KBM-7 (cell line): ENCODE results near the gene CEP57L1.
"Not testable (repeated sequence)": the region's sequence is repeated elsewhere in the genome, so short reads cannot be mapped to it uniquely, and the experiment has no call there.

Source experiments
- DNase-seq: peaks from one replicate; pipeline ENCODE4 v3.0.0-alpha.2; 2015
- in situ Hi-C: fragments of 300-500 bp; cut with MboI; formaldehyde crosslinking; loops from 2 replicates; pipeline ENCODE4 v1.14.3; 2020; ENCODE audit warnings: low sequenced_read_pairs, low pct_unique_long_range_greater_than_20kb, mixed read lengths

Gene CEP57L1

DNA sequence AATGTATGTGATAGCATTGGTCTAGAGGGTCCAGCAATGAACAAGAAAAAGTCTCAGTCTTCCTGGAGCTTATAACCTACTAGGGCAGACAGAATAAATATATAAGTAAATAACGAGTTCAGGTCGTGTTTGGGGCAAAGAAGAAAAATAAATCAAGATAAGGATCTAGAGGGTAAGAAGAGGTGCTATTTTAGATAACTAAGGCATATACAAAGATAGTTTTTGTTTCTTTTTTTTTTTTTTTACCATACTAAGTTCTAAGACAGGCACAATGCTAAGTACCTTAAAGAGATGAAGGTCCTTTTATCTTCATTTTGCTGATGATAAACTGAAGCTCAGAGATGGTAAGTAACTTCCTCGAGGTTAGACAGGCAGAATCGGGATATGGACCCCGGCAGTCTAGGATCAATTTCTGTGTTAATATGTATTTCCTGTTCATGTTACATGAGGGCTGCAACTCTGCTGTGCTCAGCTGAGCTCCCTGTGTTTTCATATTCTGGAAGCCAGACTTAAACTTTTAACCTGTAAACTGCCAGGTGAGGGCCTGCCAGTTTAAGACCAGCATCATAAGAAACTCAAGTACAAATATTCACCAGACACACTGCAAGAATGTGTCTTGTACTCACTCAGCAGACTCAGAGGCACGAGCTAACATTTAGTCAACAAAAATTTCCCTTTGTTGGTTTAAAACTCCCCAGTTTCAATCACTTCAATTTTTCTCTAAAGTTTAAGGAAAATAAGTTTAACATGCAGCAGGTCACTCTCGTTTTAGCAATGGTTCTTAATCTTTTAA lies 24.0 kb upstream of the CEP57L1 start:
- in situ Hi-C loops: no loop called here

DNA sequence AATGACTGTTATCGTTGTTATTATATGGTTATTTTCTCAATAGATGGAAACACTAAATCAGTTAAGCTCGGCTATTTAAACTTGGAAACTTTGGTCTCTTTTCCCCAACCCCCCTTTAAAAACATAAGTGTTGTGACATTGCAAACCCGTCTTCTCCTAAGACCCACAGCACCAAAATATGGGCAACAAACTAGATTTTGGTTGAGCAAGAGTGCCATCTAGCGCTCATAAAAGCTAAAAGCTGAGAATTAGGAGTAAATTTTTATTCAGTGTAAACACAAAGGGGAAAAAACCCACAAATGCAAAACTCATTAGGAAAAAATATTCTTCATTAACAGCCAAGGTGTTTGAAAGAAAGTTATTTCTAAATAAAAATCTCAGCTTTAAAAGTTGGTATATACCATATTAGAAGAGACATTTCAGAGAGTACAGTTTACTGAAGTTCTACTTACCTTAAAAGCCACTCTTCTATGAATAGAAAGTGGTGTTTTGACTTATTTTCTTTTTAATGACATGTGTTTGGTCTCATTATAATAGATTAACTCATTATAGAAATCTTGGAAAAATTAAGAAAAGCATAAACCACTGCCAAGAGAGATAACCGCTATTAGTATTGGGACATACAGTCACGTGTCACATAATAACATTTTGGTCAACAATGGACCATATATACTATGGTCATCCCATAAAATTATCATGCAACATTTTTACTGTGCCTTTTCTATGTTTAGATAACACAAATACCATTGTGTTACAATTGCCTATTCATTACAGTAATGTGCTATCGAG lies 21.8 kb upstream of the CEP57L1 start:
- peak; percentile 82 for DNase-seq
- in situ Hi-C loops: no loop called here

More for the DNA sequence above, 24.0 kb upstream of the CEP57L1 start:
- DNase-seq: no peak

DNA sequence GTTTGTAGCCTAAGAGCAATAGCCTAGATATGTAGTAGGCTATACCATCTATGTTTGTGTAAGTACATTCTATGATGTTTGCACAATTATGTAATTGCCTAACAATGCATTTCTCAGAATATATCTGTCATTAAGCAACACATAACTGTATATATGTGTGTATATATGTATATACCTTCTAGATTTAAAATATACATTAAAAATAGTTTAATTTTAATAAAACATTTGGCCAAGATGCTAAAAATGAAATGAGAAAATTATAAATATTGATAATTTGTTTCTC lies 21.2 kb upstream of the CEP57L1 start:
- no peak for DNase-seq
- in situ Hi-C loops: no loop called here

DNA sequence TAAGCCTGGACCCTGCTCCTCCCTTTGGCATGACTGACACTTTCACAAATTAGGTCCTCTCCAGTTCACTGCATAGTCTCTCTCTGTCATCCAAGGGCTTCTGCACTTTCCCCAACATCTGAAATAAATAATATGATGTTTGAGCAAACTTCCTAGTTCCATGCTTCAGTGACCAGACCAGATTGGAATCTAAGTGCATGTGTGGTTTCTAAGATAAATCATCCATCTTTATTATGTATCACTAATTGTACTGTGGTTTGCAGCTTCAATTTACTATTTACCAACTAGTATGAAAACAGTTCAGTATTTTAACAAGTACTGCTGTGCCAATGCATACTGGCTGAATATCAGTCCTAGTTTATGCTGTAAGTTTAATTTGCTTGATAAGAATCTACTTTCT lies 19.4 kb upstream of the CEP57L1 start:
- in situ Hi-C loops: loop anchor here (25.0 kb wide), 1 partner anchor 1114 kb away; the partner anchor contains the start of gene SEC63
- DNase-seq: no peak

DNA sequence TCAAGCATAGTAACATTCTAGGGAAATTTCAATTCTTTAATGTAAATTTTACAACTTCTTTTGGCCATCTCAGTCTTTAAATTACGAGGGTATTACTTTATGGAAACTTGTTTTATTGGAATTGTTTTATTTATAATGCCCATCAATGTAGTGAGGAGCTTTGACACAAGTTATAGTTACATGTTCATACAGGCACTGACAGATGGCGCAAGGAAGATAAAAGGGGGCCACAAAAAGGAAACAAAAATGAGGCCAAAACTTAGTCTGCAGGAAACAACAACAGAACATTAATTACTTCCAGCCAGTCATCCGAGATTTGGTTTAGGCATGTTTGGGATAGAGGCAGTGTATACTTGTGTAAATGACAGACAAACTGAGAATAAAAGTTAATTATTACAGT lies 18.9 kb upstream of the CEP57L1 start:
- peak; percentile 55 for DNase-seq
- in situ Hi-C loops: loop anchor here (25.0 kb wide), 1 partner anchor 1114 kb away; the partner anchor contains the start of gene SEC63

DNA sequence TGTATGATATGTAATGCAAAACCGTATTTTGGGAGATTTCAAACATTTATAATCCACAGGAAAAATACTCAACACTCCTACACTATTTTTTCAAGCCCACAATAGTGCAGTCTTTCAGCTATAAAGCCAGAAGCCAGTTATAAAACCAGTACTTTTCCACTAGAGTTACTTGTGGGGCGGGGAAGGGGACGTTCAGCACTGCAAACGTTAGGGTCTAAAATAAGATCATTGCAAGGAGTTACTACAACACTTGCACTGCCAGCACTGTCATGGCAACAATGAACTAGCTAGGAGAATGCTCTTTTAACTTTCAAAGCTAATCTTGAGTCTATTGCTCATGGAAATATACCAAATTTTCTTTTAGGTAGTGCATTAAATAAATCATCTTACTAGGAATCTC lies 15.3 kb upstream of the CEP57L1 start:
- in situ Hi-C loops: loop anchor here (25.0 kb wide), 1 partner anchor 1118 kb away; the partner anchor contains the start of gene SEC63
- no peak for DNase-seq

DNA sequence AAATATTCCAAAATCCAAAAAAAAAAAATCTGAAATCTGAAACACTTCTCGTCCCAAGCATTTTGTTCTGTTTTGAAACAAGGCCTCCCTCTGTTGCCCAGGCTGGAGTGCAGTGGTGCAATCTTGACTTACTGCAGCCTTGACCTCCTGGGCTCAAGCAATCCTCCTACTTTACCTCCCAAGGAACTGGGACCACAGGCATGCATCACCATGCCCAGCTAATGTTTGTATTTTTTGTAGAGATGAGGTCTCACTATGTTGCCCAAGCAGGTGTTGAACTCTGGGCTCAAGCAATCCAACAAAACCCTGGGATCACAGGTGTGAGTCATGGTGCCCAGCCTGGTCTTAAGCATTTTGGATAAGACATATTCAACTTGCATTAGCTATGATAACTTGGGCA lies 14.3 kb upstream of the CEP57L1 start:
- in situ Hi-C loops: loop anchor here (25.0 kb wide), 1 partner anchor 1119 kb away; the partner anchor contains the start of gene SEC63

DNA sequence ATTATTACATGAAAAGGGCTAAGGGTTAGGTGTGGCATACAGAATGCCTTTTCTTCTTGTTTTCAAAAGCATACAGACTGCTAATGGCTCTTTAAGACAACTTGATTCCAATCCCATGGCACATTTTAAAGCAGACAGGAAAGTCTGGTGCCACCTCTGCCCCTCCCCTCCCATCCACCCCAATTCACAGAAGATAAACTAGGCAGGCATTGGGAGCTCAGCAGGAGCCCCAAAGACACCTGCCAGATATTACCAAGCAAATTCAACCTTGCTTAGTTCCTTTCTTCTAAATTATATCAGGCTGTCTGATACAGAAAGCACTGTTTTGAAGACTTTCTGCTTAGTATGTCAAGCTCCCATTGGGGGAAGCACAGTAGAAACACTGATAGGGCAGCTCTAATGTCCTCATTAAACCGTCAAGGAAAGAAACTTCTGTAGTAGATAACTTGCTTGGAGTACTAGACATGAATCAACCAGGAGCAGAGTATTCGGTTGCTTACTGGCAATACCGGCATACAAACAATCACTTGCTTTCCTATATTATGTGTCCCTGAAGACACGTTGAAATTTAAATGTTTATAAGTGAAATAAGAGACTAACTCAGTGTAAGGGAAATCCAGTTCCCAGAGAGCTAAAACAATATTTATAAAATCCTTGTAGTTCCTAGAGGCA lies 13.7 kb upstream of the CEP57L1 start:
- DNase-seq: no peak
- in situ Hi-C loops: loop anchor here (25.0 kb wide), 1 partner anchor 1119 kb away; the partner anchor contains the start of gene SEC63

More for the DNA sequence above, 14.3 kb upstream of the CEP57L1 start:
- DNase-seq: no peak

DNA sequence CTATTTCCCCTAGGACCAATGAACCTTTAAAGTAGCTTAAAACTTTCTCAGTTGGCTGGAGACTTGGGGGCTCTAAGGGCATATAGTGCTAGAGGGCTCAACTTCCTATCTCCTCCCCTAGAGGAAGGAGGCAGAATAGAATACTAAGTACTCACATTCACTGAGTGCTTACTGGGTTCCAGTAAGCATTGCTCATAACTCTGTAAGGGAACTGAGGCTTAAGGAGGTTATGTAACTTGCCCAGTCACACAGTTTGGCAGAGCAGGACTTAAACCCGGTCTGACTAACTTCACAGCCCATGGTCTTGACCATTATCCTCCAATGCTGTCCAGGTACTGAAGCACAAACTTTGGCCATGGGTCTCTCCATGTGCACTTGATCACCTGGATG lies 13.1 kb upstream of the CEP57L1 start:
- no peak for DNase-seq
- in situ Hi-C loops: loop anchor here (25.0 kb wide), 1 partner anchor 1120 kb away; the partner anchor contains the start of gene SEC63

DNA sequence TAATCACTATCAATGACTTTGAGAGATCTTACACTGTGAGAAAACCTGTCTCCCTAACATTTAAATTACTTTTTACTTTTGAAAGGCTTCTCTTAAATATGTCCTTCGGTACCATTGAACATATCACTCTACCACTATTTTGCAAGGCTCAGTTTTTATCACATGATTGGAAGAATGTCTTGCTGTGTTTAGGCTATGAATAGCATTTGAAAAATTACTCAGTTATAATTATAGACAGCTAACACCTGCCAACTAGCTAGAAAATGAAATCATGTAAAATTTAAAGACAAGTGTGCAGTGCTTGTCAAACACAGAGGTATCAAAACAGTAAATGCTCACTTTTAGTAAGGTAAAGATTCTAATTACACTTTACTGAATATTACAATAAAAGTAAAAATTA lies 11.7 kb upstream of the CEP57L1 start:
- DNase-seq: no peak
- in situ Hi-C loops: loop anchor here (25.0 kb wide), 1 partner anchor 1121 kb away; the partner anchor contains the start of gene SEC63

DNA sequence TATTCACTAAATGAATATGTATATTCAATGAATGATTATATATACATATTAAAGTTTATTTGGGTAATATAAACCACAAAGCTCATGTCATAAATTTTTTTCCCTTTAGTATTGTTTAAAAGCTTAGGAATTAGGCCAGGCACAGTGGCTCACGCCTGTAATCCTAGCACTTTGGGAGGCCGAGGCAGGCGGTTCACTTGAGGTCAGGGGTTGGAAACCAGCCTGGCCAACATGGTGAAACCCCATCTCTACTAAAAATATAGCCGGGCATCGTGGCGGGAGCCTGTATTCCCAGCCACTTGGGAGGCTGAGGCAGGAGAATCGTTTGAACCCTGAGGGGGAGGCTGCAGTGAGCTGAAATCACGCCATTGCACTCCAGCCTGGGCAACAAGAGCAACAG lies 11.2 kb upstream of the CEP57L1 start:
- not testable (repeated sequence) for DNase-seq
- in situ Hi-C loops: loop anchor here (25.0 kb wide), 1 partner anchor 1122 kb away; the partner anchor contains the start of gene SEC63

DNA sequence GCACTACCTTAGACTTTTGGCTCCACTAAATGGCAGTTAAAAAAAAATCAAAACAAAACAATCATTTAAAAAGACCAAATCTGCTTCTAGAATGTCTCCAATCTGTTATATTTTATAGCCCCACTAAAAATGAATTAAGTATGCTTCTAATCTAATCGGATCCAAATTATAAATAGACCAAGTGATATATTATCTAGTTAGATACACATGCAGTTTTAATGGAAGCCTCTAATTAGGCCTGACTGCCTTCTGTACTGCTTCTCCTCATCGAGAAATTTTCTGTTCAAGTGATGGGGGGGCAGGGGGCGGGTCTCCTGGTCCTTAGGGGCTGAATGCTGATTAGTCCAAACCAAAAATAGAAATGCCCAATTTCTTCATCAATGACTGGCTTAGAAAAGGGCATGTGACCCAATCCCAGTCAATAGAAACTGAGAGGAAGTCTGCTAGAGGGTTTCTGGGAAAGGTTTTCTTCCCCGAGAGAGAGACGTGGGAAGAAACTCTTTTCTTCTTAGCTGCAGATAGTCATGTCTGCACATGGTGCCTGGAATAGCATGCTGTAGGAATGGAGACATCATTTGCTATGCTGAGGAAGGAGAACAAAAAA lies 7.5 kb upstream of the CEP57L1 start:
- in situ Hi-C loops: loop anchor here (25.0 kb wide), 1 partner anchor 1125 kb away; the partner anchor contains the start of gene SEC63
- DNase-seq: no peak

DNA sequence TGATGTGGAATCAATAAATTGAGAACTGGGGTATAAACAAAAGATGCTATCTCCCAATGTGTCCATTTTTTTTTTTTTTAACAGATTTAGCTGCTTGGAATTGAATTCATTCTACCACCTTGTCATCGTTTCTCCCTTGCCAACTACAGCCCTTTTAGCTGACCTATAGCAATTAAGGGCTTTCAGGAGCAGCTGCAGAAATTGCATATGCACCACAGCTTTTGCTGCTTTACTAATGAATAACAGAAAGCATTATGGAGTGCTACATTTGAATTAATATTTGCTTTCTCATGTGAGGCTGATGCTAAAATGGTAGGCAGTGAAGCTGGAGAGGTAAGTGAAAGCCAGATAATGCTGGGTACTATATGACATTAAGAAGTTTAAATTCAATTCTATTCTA lies 6.3 kb upstream of the CEP57L1 start:
- in situ Hi-C loops: loop anchor here (25.0 kb wide), 1 partner anchor 1127 kb away; the partner anchor contains the start of gene SEC63
- no peak for DNase-seq

DNA sequence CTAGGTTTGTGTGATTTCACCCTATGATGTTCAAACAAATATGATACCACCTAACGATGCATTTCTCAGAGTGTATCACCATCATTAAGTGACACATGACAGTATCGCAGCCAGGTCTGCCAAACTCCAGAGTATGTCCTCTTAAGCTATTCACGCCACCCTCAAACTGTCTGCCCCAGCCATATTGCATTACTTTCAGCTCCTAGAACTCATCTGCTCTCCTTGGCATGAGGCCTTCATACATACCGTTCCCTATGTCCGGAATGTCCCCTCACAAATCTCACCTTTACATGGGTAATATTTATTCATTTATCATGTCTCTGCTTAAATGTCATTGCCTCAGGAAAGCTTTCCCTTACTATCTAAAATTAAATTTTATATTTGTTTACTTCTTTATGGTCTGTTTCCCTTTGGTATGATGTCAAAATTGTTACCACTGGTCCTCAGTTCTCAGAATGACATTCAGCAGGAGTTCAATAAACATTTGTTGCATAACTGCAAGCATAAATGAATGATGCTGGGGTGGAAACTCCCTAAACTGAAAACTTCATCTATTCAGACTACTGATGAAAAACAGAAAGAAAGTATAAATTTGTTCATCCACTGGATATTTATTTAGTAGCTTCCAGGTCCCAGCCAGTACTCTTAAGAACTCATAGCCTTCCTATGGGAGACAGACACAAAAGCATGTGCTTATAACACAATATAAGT lies 3.8 kb upstream of the CEP57L1 start:
- no peak for DNase-seq
- in situ Hi-C loops: loop anchor here (25.0 kb wide), 1 partner anchor 1129 kb away; the partner anchor contains the start of gene SEC63

DNA sequence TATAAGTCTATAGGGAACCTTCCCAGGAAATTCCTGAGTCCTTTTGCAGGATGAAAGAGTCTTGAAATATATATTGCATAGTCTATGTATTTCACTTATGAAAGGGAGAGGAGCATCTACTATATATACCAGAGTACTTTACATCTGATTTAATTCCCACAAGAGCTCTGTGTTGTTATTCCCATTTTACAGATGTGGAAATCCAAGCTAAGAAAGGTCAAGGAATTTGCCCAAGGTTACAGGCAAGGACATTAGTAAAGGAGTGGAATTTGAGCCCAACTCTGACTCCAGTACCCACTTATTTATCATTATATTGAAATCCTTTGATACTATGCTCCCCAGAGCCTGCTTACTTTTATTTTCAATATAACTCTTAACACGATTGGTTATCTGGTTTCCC lies 3.2 kb upstream of the CEP57L1 start:
- no peak for DNase-seq
- in situ Hi-C loops: loop anchor here (25.0 kb wide), 1 partner anchor 1130 kb away; the partner anchor contains the start of gene SEC63

DNA sequence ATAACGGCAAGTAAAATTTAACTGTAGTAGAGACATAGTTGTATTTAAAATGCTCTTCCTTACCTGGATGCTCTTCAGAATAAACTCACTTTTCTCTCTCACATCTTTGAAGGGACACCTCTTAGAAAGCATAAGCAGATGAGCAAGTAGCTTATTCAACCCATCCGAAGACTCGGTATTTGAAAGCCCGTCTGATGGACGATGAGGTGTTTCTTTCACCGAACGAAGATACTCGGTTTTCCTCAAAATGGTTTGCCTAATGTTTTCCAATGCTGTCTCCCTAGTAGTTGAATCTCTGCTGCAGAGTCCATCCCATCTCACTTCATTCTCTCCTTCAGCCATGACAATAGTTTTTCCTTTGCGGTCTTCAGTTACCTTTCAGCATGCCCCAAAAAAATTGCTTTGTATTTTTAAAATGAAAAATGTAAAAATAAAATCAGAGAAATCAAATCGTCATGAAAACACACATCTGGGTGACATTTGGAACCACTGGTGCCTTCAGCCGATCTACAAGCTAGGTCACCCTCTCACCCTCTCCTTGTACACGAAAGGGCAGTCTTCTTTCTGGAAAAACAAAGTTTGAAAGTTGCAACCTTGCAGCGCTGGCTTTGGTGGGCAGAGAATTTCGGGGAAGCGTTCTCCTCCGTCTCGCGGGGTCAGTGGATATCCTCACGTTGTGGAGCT lies 1.4 kb upstream of the CEP57L1 start:
- DNase-seq: peak; percentile 24
- in situ Hi-C loops: loop anchor here (25.0 kb wide), 1 partner anchor 1132 kb away; the partner anchor contains the start of gene SEC63

DNA sequence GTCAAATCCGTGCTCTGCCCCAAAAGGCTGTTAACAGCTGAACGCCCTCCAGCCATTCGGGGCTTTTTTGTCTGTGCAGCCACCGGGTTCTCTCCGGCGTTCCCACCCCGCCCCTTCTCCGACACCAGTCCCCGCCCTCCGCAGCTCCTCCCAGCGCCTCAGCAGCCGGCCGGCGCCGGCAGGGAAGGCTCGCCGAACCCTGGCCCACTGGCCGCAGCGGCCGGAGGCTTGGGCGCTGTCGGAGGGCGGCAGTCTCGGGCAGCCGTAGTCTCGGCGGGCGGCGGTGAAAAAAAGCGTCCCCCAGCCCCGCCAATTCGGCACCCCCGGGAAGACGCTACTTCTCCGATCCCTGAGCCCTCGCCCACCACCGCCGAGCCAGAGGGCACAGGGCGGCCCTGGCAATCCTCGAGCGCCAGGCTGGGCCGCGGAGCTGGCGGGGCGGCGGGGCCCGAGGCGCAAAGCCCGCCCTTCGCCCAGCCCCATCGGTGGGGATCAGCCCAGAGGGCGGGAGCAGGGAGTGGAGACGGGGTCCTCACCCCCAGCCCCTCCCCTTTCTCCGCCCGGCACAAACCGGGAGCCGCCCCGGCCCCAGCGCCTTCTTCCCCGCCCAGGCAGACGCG lies 781 bp upstream of the CEP57L1 start, which contains the start of gene SESN1:
Gene SESN1, minus strand, starts transcription at position 431 of the 620 bp plus-strand sequence. CDS start 773 bp downstream, outside the sequence.
- in situ Hi-C loops: loop anchor here (25.0 kb wide), 1 partner anchor 1132 kb away; the partner anchor contains the start of gene SEC63

More for the DNA sequence above, 781 bp upstream of the CEP57L1 start, which contains the start of gene SESN1:
- DNase-seq: peak; percentile 88
